ENCODE data around the gene SLC39A3.
A peak's percentile ranks its signal among the peaks of the same experiment; 100 is the strongest.
"Not testable (repeated sequence)": the region's sequence is repeated elsewhere in the genome, so short reads cannot be mapped to it uniquely, and the experiment has no call there.

The SLC39A3 gene

GRCh38 chr19:2722541-2723344 is 17.1 kb downstream of the SLC39A3 start:
- DNase-seq (ENCODE audit: low read depth), result peak; percentile 88

- DNase-seq (ENCODE audit: low read depth), result no peak
Measured at GRCh38 chr19:2721570-2722540, 18.0 kb downstream of the SLC39A3 start.

GRCh38 chr19:2720777-2721569 is 18.8 kb downstream of the SLC39A3 start, which contains the start of gene DIRAS1:
Gene DIRAS1 (minus strand): TSS chr19:2721372. CDS start chr19:2717806, 3,566 bp downstream.
- DNase-seq (ENCODE audit: low read depth), result no peak

DNA sequence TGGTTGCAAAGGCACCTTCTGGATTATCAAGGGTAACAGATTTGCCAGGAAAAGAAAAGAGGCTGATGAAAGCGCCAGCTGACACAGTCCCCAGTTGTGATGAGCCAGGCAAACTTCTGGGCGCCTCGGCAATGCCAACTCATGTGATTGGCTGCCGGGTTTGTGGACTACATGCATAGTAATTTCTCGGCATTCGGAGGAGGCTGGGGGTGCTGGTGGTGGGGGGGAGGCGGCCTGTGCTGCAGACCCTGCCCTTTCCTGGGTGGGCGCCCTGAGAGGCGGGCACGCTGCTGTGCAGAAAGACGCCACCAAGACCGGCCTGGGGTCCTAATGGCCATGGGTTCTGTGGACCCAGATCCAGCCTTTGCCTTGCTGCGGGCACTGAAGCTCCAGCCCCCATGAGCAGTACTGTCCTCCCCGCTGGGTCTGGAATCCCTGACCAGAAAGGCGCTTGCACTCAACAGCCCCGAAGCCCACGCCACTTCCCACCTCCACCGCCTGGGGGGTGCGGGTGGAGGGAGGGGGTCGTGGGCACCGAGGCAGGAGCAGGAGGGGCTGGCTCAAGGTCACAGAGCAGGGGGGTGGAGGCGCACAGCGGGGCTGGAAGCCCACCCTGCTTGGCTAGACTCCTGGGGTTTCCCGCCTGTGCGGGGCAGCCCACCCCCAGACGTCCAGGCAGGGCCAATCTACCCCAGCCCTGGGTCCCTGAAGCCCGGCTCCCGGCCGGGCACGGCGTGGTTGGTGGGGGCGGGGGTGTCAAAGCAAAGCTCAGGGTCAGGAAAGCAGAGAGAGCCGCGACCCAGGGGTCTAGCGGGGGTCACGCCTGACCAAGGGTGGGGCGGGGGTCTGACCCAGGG is 19.7 kb downstream of the SLC39A3 start:
- peak; percentile 52 for DNase-seq (ENCODE audit: low read depth)

GRCh38 chr19:2719232-2719735 is 20.5 kb downstream of the SLC39A3 start:
- DNase-seq (ENCODE audit: low read depth), result no peak

DNA sequence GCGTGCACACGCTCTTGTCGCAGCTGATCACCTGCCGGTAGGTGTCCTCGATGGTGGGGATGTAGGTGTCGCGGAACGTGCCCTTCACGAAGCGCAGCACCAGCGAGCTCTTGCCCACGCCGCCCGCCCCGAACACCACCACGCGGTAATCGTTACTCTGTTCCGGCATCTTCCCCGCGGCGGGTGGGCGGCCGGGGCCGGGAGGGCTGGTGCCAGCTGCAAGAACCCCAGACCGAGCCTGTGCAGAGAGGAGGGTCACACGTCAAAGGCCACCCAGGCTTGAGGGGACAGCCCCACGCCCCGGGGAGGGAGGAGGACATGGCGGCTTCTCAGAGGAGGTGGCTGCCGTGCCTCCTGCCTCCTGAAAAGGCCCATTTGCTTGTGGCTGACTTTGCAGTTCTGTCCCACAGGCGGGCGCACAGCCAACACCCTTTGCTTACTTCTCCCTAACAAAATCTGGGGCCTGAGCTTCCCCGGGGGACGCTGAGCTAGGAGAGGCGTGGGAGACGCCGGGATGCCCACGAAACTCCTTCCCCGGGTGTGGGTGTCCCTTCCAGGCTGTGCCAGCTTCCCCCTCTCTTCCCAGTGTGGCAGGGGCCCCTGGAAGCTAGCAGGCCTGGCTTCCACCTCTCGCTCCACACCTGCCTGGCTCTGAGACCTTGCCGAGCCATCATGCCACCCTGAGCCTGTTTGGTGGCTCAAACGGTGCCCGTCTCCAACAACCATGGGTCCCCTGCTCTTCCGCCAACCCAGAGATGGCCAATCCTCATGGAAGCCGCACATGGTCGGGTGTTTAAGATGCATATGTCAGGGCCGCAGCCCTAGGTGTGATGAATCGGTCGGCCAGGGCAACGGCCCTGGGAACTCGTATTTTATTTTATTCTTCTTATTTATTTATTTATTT is 21.9 kb downstream of the SLC39A3 start:
- no peak for DNase-seq (ENCODE audit: low read depth)

DNA sequence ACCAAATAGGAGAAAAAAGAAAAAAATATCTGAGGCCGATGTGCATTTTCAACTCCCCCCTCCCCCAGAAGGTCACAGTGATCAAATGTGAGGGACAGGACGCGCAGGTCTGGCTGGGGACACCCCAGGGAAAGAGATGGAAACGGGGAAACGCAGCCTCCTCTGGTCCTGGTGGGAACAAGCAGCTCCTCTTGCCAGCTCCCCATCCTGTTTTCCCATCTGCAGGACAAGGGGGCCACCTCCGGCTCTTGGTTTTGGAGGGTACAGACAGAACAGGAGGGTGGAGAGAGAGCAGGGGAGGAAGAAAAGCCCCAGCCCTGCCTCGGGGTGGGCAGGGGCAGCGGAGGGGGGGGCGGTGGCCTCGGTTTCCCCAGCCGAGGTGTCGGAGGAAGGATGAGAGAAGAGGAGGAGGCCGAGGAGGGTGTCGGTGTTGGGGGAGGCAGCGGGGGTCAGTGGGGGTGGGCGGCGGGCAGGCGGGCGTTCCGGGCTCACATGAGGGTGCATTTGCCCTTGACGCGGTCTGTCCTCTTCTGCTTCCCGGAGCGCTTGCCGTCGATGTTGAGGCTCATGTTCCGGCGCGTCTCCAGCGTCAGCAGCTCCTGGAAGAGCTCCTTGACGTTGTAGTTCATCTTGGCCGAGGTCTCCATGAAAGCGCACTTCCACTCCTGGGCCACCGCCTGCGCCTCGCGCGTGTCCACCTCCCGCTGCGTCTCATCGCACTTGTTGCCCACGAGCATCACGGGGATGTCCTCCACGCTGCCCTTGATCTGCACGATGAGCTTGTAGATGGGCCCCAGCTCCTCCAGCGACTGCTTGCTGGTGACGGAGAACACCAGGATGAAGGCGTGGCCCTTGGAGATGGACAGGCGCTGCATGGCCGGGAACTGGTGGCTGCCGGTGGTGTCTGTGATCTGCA is 22.8 kb downstream of the SLC39A3 start:
- no peak for DNase-seq (ENCODE audit: low read depth)

- no peak for DNase-seq (ENCODE audit: low read depth)
Measured at GRCh38 chr19:2716275-2716650, 23.6 kb downstream of the SLC39A3 start.

- DNase-seq (ENCODE audit: low read depth), result no peak
Measured at GRCh38 chr19:2715470-2716274, 24.1 kb downstream of the SLC39A3 start.

DNA sequence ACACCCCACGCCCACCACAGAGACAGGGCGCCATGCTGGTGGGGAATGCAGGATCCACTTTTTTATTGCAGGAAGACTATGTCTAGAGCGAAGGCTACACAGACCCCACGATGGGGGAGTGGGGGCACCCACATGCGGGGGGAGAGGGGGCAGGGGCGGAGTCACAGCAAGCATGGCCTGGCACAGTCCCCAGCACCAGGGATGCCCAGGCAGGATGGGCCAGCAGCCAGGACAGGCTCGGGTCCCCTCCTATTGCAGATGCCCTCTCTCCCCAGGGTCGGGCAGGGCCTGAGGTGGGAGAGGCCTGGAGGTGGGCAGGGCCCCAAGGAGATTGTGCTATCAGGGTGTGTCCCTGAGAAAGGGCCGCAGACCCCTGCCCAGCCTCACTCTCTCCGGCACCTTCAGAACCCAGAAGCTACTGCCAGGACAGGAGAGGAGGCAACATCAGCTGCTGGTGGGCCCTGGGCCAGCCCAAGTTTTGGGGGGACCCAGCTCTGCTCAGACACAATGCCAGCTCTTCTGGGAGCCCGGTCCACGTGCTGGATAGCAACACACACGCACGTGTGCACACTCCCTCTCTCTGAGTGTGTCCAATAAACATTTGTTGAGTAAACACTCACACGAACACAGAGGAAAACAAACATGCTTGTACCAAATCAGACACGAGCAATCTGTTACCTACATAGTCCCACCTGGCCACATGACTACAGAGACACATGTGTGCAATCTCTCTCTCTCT is 25.1 kb downstream of the SLC39A3 start:
- no peak for DNase-seq (ENCODE audit: low read depth)

GRCh38 chr19:2714102-2714501 is 25.7 kb downstream of the SLC39A3 start:
- not testable (repeated sequence) for DNase-seq (ENCODE audit: low read depth)

GRCh38 chr19:2713170-2713569 is 26.6 kb downstream of the SLC39A3 start:
- DNase-seq (ENCODE audit: low read depth), result not testable (repeated sequence)

DNA sequence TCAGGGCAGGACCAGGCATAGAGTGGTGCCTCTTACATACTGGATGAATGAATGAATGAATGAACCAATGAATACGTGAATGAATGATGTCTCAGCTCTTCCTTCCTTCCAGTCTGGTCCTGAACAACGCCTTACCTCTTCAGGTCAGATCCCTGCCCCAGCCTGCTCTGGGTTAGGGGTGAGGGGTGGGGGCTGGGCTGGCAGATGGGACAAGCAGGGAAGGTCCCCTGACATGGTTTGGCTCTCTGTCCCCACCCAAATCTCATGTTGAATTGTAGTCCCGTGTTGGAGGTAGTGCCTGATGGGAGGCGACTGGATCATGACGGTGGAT is 28.0 kb downstream of the SLC39A3 start:
- DNase-seq (ENCODE audit: low read depth), result no peak

GRCh38 chr19:2711172-2711874 is 28.5 kb downstream of the SLC39A3 start:
- DNase-seq (ENCODE audit: low read depth), result peak; percentile 60

- no peak for DNase-seq (ENCODE audit: low read depth)
Measured at GRCh38 chr19:2706251-2706650, 33.6 kb downstream of the SLC39A3 start.

GRCh38 chr19:2703691-2704216 is 36.1 kb downstream of the SLC39A3 start:
- DNase-seq (ENCODE audit: low read depth), result no peak

Measured in EH (cell line).